ENCODE measurements around the gene SERINC2. TPM values are rescaled to one million over a fixed set of nuclear protein-coding genes. Genes with fewer than 3 reads are reported as not detected.

The SERINC2 gene
- total RNA-seq, 8 experiments from 2014 or later, result 1.4 to 18.8 (median 10.0) TPM

DNA sequence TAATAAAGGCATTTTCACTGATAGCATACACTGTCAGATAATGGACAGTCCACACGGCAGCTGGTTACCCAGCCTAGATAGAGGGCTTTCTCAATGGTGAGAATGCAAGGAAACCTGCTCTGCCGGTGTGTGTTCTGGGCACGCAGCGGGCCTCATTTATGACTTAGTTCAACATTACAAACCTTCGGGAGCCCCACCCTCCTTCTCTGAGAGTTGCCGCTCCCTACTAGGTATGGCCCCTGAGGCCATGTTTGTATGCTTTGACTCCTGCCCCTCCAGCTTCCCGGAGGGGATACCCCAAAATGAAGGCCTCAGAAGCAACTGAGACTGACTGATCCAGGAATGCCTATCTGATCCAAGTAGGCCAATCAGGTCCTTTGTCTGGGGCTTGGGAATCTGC is 22.9 kb upstream of the SERINC2 start:
- H3K4me1 ChIP-seq (replicated peaks in 1 of 2), result peaks cover 0 to 5% of the 10 kb centered on the region in 2 donors
- no peak overlapping the region for H3K4me3 ChIP-seq
- WGBS, 10 experiments, result 80 to 92% (median 88%) methylated on average over 2 to 7 of the region's 7 CpGs; no CpG with 5 or more reads in 3 of the 10 experiments
- in situ Hi-C loops (cut with MboI; ENCODE audit: low pct_unique_long_range_greater_than_20kb in 2 of 9, low sequenced_read_pairs in 9 of 9, unreplicated experiment in 9 of 9), result no loop called here
- no peak for ATAC-seq (replicated peaks in 6 of 8)
- no peak overlapping the region for H3K27ac ChIP-seq

GRCh38 chr1:31393463-31393862 is 19.6 kb upstream of the SERINC2 start:
- Histone ChIP-seq H3K27ac (no peak overlapping the region), H3K4me1 (replicated peaks in 1 of 2) (peaks cover 0 to 5% of the 10 kb centered on the region in 2 donors), H3K4me3 (no peak overlapping the region)
- in situ Hi-C loops (cut with MboI; ENCODE audit: low pct_unique_long_range_greater_than_20kb in 2 of 9, low sequenced_read_pairs in 9 of 9, unreplicated experiment in 9 of 9), result no loop called here
- ATAC-seq (replicated peaks in 6 of 8), result no peak

- peaks cover 0 to 5% of the 10 kb centered on the region in 2 donors for H3K4me1 ChIP-seq (replicated peaks in 1 of 2)
- WGBS, 10 experiments, result 0 to 19% (median 8%) methylated on average over 1 to 29 of the region's 36 CpGs; no CpG with 5 or more reads in 1 of the 10 experiments
- peak; percentile 96 to 99 (median 98) for ATAC-seq (replicated peaks in 6 of 8)
- in situ Hi-C loops (cut with MboI; ENCODE audit: low pct_unique_long_range_greater_than_20kb in 2 of 9, low sequenced_read_pairs in 9 of 9, unreplicated experiment in 9 of 9), result no loop called here
- H3K4me3 ChIP-seq, result peak overlapping the region in 4 of 5 donors; percentile 11 to 18 (median 14)
- H3K27ac ChIP-seq, result no peak overlapping the region
These were observed 18.3 kb upstream of the SERINC2 start for GRCh38 chr1:31394584-31395193.

GRCh38 chr1:31396633-31397351 is 16.2 kb upstream of the SERINC2 start:
- Histone ChIP-seq H3K4me3 (no peak overlapping the region), H3K4me1 (replicated peaks in 1 of 2) (peaks cover 0 to 5% of the 10 kb centered on the region in 2 donors), H3K27ac (no peak overlapping the region)
- 20 to 96% (median 83%) methylated on average over 1 to 3 of the region's 3 CpGs; no CpG with 5 or more reads in 3 of the 10 experiments for WGBS, 10 experiments
- in situ Hi-C loops (cut with MboI; ENCODE audit: low pct_unique_long_range_greater_than_20kb in 2 of 9, low sequenced_read_pairs in 9 of 9, unreplicated experiment in 9 of 9), result no loop called here
- no peak for ATAC-seq (replicated peaks in 6 of 8)

- peaks cover 0 to 5% of the 10 kb centered on the region in 2 donors for H3K4me1 ChIP-seq (replicated peaks in 1 of 2)
- no peak overlapping the region for H3K4me3 ChIP-seq
- in situ Hi-C loops (cut with MboI; ENCODE audit: low pct_unique_long_range_greater_than_20kb in 2 of 9, low sequenced_read_pairs in 9 of 9, unreplicated experiment in 9 of 9), result no loop called here
- no peak for ATAC-seq (replicated peaks in 6 of 8)
- H3K27ac ChIP-seq, result no peak overlapping the region
- 25 to 79% (median 65%) methylated on average over 1 to 3 of the region's 4 CpGs; no CpG with 5 or more reads in 6 of the 10 experiments for WGBS, 10 experiments
These were observed 15.5 kb upstream of the SERINC2 start for GRCh38 chr1:31397360-31398095.

DNA sequence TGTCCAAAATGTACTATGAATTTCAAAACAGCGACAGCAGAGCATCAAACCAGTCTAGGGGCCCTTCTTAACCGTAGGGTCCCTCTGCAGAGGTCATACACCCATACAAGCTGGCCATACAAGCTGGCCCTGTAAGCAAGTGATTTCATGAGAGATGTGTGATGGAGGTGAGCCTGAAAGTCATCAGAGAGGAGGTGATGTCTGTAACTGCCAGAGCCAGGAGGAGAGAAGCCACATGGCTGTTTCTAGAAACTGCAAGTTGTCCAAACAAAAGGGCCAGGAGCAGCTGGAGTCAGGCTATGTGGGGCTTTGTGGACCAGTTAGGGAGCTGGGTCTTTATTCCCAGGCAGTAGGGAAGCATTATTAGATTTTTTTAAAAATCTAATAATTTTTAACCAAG is 14.8 kb upstream of the SERINC2 start:
- Histone ChIP-seq H3K27ac (no peak overlapping the region), H3K4me3 (no peak overlapping the region), H3K4me1 (replicated peaks in 1 of 2) (peaks cover 0 to 5% of the 10 kb centered on the region in 2 donors)
- in situ Hi-C loops (cut with MboI; ENCODE audit: low pct_unique_long_range_greater_than_20kb in 2 of 9, low sequenced_read_pairs in 9 of 9, unreplicated experiment in 9 of 9), result no loop called here
- no peak for ATAC-seq (replicated peaks in 6 of 8)
- 78 to 100% (median 91%) methylated on average over 1 to 2 of the region's 2 CpGs; no CpG with 5 or more reads in 4 of the 10 experiments for WGBS, 10 experiments

DNA sequence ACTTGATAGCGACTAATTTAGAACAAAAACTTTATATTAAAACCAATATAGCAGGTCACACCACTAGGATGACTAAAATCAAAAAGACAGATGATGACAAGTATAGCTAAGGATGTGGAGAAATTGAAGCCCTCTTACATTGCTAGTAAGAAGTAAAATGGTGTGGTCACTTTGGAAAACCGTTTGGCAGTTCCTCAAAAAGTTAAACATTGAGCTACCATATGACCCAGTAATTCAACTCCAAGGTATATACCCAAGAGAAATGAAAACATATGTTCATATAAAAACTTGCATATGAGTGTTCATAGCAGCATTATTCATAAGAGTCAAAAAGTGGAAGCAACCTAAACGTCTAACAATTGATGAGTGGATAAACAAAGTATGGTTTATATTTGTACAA is 13.0 kb upstream of the SERINC2 start:
- ATAC-seq (replicated peaks in 6 of 8), result no peak
- WGBS, 10 experiments, result 37 to 83% (median 69%) methylated on average over 1 to 3 of the region's 3 CpGs
- no peak overlapping the region for H3K4me3 ChIP-seq
- in situ Hi-C loops (cut with MboI; ENCODE audit: low pct_unique_long_range_greater_than_20kb in 2 of 9, low sequenced_read_pairs in 9 of 9, unreplicated experiment in 9 of 9), result loop anchor here in 3 of 9 experiments (25.0 kb wide), 1 partner anchor 213 kb away; no protein-coding TSS in a partner anchor
- H3K4me1 ChIP-seq (replicated peaks in 1 of 2), result no peaks in the 10 kb centered on the region
- H3K27ac ChIP-seq, result no peak overlapping the region

GRCh38 chr1:31400393-31400792 is 12.6 kb upstream of the SERINC2 start:
- no peak for ATAC-seq (replicated peaks in 6 of 8)
- Histone ChIP-seq H3K27ac (no peak overlapping the region), H3K4me1 (replicated peaks in 1 of 2) (no peaks in the 10 kb centered on the region), H3K4me3 (no peak overlapping the region)
- in situ Hi-C loops (cut with MboI; ENCODE audit: low pct_unique_long_range_greater_than_20kb in 2 of 9, low sequenced_read_pairs in 9 of 9, unreplicated experiment in 9 of 9), result loop anchor here in 3 of 9 experiments (25.0 kb wide), 1 partner anchor 213 kb away; no protein-coding TSS in a partner anchor
- WGBS, 10 experiments, result 0 to 89% (median 53%) methylated on average over 1 to 3 of the region's 3 CpGs; no CpG with 5 or more reads in 1 of the 10 experiments

DNA sequence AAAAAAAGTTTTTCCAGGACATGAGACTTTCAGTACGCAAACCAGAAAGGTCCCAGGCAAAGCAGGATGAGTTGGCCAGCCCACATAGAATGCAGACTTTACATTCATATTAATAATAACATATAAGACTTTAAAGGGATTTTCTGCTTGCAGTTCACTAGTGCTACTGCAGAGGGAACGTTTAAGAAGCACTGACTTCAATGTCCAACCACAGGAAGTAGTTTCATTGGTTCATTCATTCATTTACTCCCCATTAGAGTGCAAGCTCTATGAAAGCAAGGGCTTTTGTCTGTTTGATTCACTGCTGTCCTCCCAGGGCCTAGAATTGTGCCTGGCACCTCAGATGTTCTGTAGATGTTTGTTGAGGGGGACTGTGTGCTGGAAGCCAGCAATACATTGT is 11.8 kb upstream of the SERINC2 start:
- 0 to 73% (median 61%) methylated on average over 1 to 2 of the region's 2 CpGs; no CpG with 5 or more reads in 2 of the 10 experiments for WGBS, 10 experiments
- no peaks in the 10 kb centered on the region for H3K4me1 ChIP-seq (replicated peaks in 1 of 2)
- no peak overlapping the region for H3K4me3 ChIP-seq
- in situ Hi-C loops (cut with MboI; ENCODE audit: low pct_unique_long_range_greater_than_20kb in 2 of 9, low sequenced_read_pairs in 9 of 9, unreplicated experiment in 9 of 9), result loop anchor here in 3 of 9 experiments (25.0 kb wide), 1 partner anchor 214 kb away; no protein-coding TSS in a partner anchor
- ATAC-seq (replicated peaks in 6 of 8), result no peak
- no peak overlapping the region for H3K27ac ChIP-seq

DNA sequence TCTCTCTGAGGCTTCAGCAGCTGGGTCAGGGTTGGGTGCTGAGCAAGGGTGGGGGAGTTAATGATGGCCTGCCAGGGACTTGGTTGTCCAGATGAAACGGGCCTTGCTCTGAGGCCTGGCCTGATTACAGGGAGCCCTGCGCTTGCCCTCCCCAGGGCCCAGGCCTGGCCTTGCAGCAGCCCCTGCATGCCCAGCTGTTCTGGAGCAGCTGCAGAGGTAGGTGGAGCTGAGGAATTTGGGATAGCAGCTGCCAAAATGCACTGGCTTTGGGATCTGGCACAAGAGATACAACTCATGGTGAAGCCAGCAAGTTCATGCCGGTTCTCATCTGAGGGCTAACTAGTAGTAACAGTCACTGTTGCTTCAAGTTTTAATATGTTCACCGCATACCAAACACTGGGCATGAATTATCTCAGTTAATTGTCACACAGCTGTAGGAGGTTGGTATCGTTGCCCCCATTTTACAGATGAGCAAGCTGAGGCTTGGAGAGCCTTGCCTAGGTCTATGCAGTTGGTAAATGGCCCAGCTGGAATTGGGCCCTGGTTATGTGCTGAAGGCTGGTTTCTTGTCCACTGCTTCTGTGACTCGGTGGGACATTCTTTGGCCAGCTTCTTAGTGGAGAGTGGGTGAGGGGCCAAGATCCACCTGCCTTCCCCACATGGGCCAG is 7.3 kb upstream of the SERINC2 start:
- WGBS, 10 experiments, result 20 to 100% (median 91%) methylated on average over 1 to 6 of the region's 6 CpGs; no CpG with 5 or more reads in 3 of the 10 experiments
- Histone ChIP-seq H3K4me1 (replicated peaks in 1 of 2) (no peaks in the 10 kb centered on the region), H3K27ac (no peak overlapping the region), H3K4me3 (no peak overlapping the region)
- ATAC-seq (replicated peaks in 6 of 8), result no peak
- in situ Hi-C loops (cut with MboI; ENCODE audit: low pct_unique_long_range_greater_than_20kb in 2 of 9, low sequenced_read_pairs in 9 of 9, unreplicated experiment in 9 of 9), result loop anchor here in 3 of 9 experiments (25.0 kb wide), 1 partner anchor 218 kb away; no protein-coding TSS in a partner anchor

DNA sequence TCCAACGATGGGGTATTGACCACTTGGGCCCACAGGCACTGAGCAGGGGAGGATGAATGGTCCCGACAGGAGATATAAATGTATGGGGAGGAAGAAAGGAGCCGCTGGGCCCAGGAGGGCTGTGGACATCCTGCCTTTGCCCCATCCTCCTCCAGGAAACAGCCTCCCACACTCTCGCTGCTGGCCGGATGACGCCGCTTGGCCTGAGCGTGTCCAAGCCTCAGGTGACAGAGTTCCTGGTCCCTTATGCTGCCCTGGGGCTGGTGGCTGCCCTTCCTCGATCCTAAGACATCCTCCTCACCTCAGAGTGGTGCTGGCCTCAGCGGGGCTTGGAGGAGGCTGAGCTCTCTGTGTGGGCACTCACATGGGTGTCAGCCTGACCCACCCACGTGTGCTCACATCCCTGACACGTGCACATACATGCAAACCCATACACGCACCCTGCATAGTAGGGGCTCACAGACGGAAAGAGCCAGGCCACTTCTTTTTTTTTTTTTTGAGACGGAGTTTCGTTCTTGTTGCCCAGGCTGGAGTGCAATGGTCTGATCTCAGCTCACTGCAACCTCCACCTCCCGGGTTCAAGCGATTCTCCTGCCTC is 5.9 kb upstream of the SERINC2 start:
- in situ Hi-C loops (cut with MboI; ENCODE audit: low pct_unique_long_range_greater_than_20kb in 2 of 9, low sequenced_read_pairs in 9 of 9, unreplicated experiment in 9 of 9), result loop anchor here in 3 of 9 experiments (25.0 kb wide), 1 partner anchor 220 kb away; no protein-coding TSS in a partner anchor
- peak in 1 of 8 experiments; percentile 10 for ATAC-seq (replicated peaks in 6 of 8)
- Histone ChIP-seq H3K4me1 (replicated peaks in 1 of 2) (peaks cover under 1 to 2% of the 10 kb centered on the region in 2 donors), H3K4me3 (no peak overlapping the region), H3K27ac (no peak overlapping the region)
- 60 to 93% (median 85%) methylated on average over 1 to 13 of the region's 18 CpGs; no CpG with 5 or more reads in 5 of the 10 experiments for WGBS, 10 experiments

DNA sequence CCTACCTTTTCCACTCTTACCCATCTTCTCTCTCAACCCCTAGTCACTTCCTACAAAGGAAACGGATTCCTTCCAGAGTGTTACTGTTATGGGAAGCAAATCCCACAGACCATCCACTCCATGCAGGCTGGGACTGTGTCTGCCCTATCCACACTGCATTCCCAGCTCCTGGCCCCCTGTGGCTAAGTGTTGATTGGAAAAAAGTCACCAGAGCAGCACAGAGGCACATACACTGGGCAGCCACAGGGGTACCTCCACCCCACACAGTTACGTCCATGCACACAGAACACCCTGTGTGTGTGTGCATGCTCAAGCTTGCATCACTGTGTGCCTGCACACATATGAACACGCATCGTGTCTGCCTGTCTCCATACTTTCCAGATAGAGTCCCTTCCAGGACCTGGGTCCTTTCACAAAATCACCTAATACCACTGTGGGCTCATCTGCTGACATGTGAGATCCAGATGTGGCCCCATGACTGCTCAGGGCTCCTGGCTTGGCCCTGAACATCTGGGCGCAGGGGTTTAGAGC is 4.2 kb upstream of the SERINC2 start:
- in situ Hi-C loops (cut with MboI; ENCODE audit: low pct_unique_long_range_greater_than_20kb in 2 of 9, low sequenced_read_pairs in 9 of 9, unreplicated experiment in 9 of 9), result loop anchor here in 3 of 9 experiments (25.0 kb wide), 1 partner anchor 222 kb away; no protein-coding TSS in a partner anchor
- Histone ChIP-seq H3K27ac (no peak overlapping the region), H3K4me3 (no peak overlapping the region), H3K4me1 (replicated peaks in 1 of 2) (peaks cover 6 to 9% of the 10 kb centered on the region in 2 donors)
- 25 to 100% (median 76%) methylated on average over 1 to 5 of the region's 5 CpGs; no CpG with 5 or more reads in 1 of the 10 experiments for whole genome bisulfite sequencing, 10 experiments
- ATAC-seq (replicated peaks in 6 of 8), result no peak

Data from motor neuron (in vitro differentiated cells).